K562 (cell line): ENCODE results near the gene HAGHL. TPM values are rescaled to one million over a fixed set of nuclear protein-coding genes. Genes with fewer than 3 reads are reported as not detected.

Source experiments
- ARID2 ChIP-seq: fragments of 450-650 bp; IDR thresholded peaks from 2 replicates; pipeline ENCODE4 v1.6.1; 2017; ENCODE audit warnings: antibody characterized with exemption, mild to moderate bottlenecking
- BRCA1 ChIP-seq, 2 experiments: fragments of 450-650 bp in 1 of 2; sonication (generic) in 1 of 2; formaldehyde crosslinking in 1 of 2; IDR thresholded peaks; 2 replicates each; pipeline versions ENCODE4 v1.5.0 to v1.6.1; 2017 to 2020; ENCODE audit warnings: mild to moderate bottlenecking in 1 of 2, missing genetic modification reagents in 1 of 2
- DACH1 ChIP-seq: fragments of 450-650 bp; IDR thresholded peaks from 2 replicates; pipeline ENCODE4 v1.6.1; 2018; ENCODE audit not compliant: partially characterized antibody
- DDX20 ChIP-seq: fragments of 450-650 bp; IDR thresholded peaks from 2 replicates; pipeline ENCODE4 v1.6.1; 2016; ENCODE audit warnings: missing genetic modification characterization, low read depth, mild to moderate bottlenecking, missing compliant biosample characterization, moderate library complexity
- FOS ChIP-seq: IDR thresholded peaks from 3 replicates; pipeline ENCODE4 v1.6.1; 2011; ENCODE audit not compliant: insufficient read length; ENCODE audit errors: extremely low read depth
- HMGN3 ChIP-seq: IDR thresholded peaks from 2 replicates; pipeline ENCODE4 v1.6.1; 2011; ENCODE audit warnings: borderline replicate concordance, low read depth, mild to moderate bottlenecking, mixed read lengths, low read length; ENCODE audit not compliant: insufficient read length; ENCODE audit errors: extremely low read depth
- ILF3 ChIP-seq: fragments of 450-650 bp; IDR thresholded peaks from 2 replicates; pipeline ENCODE4 v1.6.1; 2018; ENCODE audit warnings: antibody characterized with exemption, mild to moderate bottlenecking, moderate library complexity, borderline replicate concordance
- MAFG ChIP-seq: fragments of 450-650 bp; conservative IDR thresholded peaks from 2 replicates; pipeline ENCODE4 v1.6.1; 2016; ENCODE audit warnings: missing genetic modification characterization, missing compliant biosample characterization
- MECOM ChIP-seq: fragments of 250-450 bp; sonication (Bioruptor Pico); IDR thresholded peaks from 2 replicates; pipeline ENCODE4 v1.8.0; 2022; ENCODE audit warnings: inconsistent platforms
- NR3C1 ChIP-seq: sonication (generic); formaldehyde crosslinking; IDR thresholded peaks from 2 replicates; pipeline ENCODE4 v1.8.1; 2022; ENCODE audit warnings: missing genetic modification reagents
- PRPF4 ChIP-seq: fragments of 200-400 bp; formaldehyde crosslinking; IDR thresholded peaks from one replicate; pipeline ENCODE4 v1.6.1; 2017; ENCODE audit warnings: low read length, low read depth, mild to moderate bottlenecking; ENCODE audit not compliant: insufficient read depth, poor library complexity, severe bottlenecking
- SIN3B ChIP-seq: fragments of 450-650 bp; IDR thresholded peaks from 2 replicates; pipeline ENCODE4 v1.6.1; 2017; ENCODE audit warnings: low read depth, mild to moderate bottlenecking, moderate library complexity
- SP2 ChIP-seq: IDR thresholded peaks from 2 replicates; pipeline ENCODE4 v1.6.1; 2011; ENCODE audit warnings: mild to moderate bottlenecking, low read depth, low read length, moderate library complexity; ENCODE audit not compliant: poor library complexity, severe bottlenecking; ENCODE audit errors: extremely low read depth
- THRAP3 ChIP-seq: fragments of 450-650 bp; IDR thresholded peaks from 2 replicates; pipeline ENCODE4 v1.6.1; 2016; ENCODE audit warnings: mild to moderate bottlenecking, inconsistent platforms, borderline replicate concordance
- ZC3H8 ChIP-seq: fragments of 450-650 bp; IDR thresholded peaks from 2 replicates; pipeline ENCODE4 v1.6.1; 2017
- ZNF696 ChIP-seq: fragments of 250-450 bp; sonication (Bioruptor Pico); conservative IDR thresholded peaks from 2 replicates; pipeline ENCODE4 v1.4.0; 2020; ENCODE audit warnings: mild to moderate bottlenecking, moderate library complexity
- polyA plus RNA-seq, 8 experiments: library from polyadenylated mRNA; depleted of rRNA in 4 of 8; stranded (reverse) in 5 of 8; unstranded in 3 of 8; fragments of >200 nt; fragmentation: Nextera tagmentation in 2 of 8; fragmentation: Illumina TruSeq in 1 of 8; extraction: Ambion mirVana in 2 of 8; extraction: Trizol in 1 of 8; gene quantifications; 2 replicates each; pipeline versions ENCODE4 v1.2.1 to v1.2.3, GENCODE V29; 2011 to 2014; ENCODE audit warnings: inconsistent platforms in 1 of 8, missing spikeins in 1 of 8
- total RNA-seq, 7 experiments: library from RNA; depleted of rRNA in 6 of 7; stranded (reverse); fragments of >200 nt in 6 of 7; fragmentation: Illumina TruSeq in 2 of 7; extraction: Trizol in 2 of 7; gene quantifications; 2 replicates each; pipeline versions ENCODE4 v1.2.1 to v1.2.3, GENCODE V29; 2011 to 2021; ENCODE audit warnings: low replicate concordance in 1 of 7
- TF ChIP-seq, protein P1 (sequence below), 2 experiments: fragments of 150-350 bp in 1 of 2; IDR thresholded peaks; 2 replicates each; pipeline ENCODE4 v1.6.1; 2012 to 2016; ENCODE audit warnings: low read depth in 2 of 2, low read length in 2 of 2, mild to moderate bottlenecking in 1 of 2, moderate library complexity in 1 of 2
- TF ChIP-seq, protein P2 (sequence below), 2 experiments: IDR thresholded peaks; 2 replicates each; pipeline ENCODE4 v1.6.1; 2012; ENCODE audit warnings: improper control_type of control experiment in 2 of 2, low read depth in 2 of 2, low read length in 2 of 2, borderline replicate concordance in 1 of 2
- TF ChIP-seq, protein P3 (sequence below): fragments of 450-650 bp; IDR thresholded peaks from one replicate; pipeline ENCODE4 v1.6.1; 2018; ENCODE audit warnings: mild to moderate bottlenecking, moderate library complexity; ENCODE audit not compliant: partially characterized antibody
- TF ChIP-seq, protein P4 (sequence below): sonication (generic); formaldehyde crosslinking; IDR thresholded peaks from 2 replicates; pipeline ENCODE4 v1.9.0; 2022; ENCODE audit warnings: mild to moderate bottlenecking, missing genetic modification reagents

HAGHL gene
- total and polyA plus RNA-seq, 9 of the 15 experiments (the other 6 are each of a cell fraction or from before 2014, with no cell fraction given) = 0.31 to 83.4 (median 20.7) TPM

DNA sequence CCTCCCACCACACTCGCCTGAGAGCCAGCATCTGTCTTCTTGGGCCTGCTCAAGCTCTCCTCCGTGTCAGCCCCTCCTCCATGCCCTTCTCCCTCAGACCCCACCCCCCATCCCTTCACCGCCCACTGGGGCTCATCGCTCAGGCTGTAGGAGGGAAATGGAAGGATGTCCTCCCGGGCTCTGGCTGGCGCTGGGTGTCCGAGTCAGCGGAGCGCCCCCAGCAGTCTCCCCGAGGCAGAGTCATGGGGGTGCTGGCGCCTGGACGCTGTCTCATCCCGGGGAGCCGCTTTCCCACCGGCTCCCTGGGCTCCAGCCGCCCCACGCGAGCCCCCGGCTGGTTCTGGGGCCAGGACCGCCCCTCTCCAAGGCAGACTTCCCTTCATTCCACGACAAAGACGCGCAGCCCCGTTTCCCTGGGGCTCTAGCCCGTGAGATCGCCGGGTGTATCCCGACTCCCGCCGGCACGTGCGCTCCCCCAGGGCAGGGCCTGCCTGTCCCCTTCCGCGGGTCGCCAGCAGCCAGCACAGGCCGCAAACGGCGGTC, 6.4 kb upstream of the HAGHL start (continued):
- TF ChIP-seq, protein P1, sequence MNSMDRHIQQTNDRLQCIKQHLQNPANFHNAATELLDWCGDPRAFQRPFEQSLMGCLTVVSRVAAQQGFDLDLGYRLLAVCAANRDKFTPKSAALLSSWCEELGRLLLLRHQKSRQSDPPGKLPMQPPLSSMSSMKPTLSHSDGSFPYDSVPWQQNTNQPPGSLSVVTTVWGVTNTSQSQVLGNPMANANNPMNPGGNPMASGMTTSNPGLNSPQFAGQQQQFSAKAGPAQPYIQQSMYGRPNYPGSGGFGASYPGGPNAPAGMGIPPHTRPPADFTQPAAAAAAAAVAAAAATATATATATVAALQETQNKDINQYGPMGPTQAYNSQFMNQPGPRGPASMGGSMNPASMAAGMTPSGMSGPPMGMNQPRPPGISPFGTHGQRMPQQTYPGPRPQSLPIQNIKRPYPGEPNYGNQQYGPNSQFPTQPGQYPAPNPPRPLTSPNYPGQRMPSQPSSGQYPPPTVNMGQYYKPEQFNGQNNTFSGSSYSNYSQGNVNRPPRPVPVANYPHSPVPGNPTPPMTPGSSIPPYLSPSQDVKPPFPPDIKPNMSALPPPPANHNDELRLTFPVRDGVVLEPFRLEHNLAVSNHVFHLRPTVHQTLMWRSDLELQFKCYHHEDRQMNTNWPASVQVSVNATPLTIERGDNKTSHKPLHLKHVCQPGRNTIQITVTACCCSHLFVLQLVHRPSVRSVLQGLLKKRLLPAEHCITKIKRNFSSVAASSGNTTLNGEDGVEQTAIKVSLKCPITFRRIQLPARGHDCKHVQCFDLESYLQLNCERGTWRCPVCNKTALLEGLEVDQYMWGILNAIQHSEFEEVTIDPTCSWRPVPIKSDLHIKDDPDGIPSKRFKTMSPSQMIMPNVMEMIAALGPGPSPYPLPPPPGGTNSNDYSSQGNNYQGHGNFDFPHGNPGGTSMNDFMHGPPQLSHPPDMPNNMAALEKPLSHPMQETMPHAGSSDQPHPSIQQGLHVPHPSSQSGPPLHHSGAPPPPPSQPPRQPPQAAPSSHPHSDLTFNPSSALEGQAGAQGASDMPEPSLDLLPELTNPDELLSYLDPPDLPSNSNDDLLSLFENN (IDR thresholded peaks at IDR 0.05; ENCODE audit: low read depth in 2 of 2, low read length in 2 of 2) = no peak
- TF ChIP-seq MECOM (CRISPR knock-in tag) = no peak
- TF ChIP-seq THRAP3 = no peak
- no peak for TF ChIP-seq FOS
- no peak for TF ChIP-seq MAFG
- TF ChIP-seq HMGN3 = peak; percentile 20
- no peak for TF ChIP-seq ARID2
- no peak for TF ChIP-seq SIN3B
- TF ChIP-seq BRCA1 (IDR thresholded peaks at IDR 0.05) = no peak
- TF ChIP-seq BRCA1 (CRISPR knock-in tag; IDR thresholded peaks at IDR 0.05) = no peak
- TF ChIP-seq DACH1 = no peak
- TF ChIP-seq, protein P2, sequence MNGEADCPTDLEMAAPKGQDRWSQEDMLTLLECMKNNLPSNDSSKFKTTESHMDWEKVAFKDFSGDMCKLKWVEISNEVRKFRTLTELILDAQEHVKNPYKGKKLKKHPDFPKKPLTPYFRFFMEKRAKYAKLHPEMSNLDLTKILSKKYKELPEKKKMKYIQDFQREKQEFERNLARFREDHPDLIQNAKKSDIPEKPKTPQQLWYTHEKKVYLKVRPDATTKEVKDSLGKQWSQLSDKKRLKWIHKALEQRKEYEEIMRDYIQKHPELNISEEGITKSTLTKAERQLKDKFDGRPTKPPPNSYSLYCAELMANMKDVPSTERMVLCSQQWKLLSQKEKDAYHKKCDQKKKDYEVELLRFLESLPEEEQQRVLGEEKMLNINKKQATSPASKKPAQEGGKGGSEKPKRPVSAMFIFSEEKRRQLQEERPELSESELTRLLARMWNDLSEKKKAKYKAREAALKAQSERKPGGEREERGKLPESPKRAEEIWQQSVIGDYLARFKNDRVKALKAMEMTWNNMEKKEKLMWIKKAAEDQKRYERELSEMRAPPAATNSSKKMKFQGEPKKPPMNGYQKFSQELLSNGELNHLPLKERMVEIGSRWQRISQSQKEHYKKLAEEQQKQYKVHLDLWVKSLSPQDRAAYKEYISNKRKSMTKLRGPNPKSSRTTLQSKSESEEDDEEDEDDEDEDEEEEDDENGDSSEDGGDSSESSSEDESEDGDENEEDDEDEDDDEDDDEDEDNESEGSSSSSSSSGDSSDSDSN (IDR thresholded peaks at IDR 0.05; ENCODE audit: borderline replicate concordance in 1 of 2, low read depth in 2 of 2, low read length in 2 of 2) = 0 out of 4 replicates have a peak, but pooled peaks of 1 of the 2 experiments have one; percentile 20
- TF ChIP-seq ILF3 = no peak
- no peak for TF ChIP-seq DDX20 (tag)
- no peak for TF ChIP-seq ZNF696 (CRISPR knock-in tag)
- TF ChIP-seq, protein P3, sequence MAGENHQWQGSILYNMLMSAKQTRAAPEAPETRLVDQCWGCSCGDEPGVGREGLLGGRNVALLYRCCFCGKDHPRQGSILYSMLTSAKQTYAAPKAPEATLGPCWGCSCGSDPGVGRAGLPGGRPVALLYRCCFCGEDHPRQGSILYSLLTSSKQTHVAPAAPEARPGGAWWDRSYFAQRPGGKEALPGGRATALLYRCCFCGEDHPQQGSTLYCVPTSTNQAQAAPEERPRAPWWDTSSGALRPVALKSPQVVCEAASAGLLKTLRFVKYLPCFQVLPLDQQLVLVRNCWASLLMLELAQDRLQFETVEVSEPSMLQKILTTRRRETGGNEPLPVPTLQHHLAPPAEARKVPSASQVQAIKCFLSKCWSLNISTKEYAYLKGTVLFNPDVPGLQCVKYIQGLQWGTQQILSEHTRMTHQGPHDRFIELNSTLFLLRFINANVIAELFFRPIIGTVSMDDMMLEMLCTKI = no peak
- TF ChIP-seq, protein P4, sequence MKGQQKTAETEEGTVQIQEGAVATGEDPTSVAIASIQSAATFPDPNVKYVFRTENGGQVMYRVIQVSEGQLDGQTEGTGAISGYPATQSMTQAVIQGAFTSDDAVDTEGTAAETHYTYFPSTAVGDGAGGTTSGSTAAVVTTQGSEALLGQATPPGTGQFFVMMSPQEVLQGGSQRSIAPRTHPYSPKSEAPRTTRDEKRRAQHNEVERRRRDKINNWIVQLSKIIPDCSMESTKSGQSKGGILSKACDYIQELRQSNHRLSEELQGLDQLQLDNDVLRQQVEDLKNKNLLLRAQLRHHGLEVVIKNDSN (CRISPR knock-in tag) = peak; percentile 18; the same call in 1 of the 2 replicates
- TF ChIP-seq NR3C1 (CRISPR knock-in tag) = no peak; the same call in 1 of the 2 replicates
- TF ChIP-seq PRPF4 = peak; percentile 0
- no peak for TF ChIP-seq SP2
- no peak for TF ChIP-seq ZC3H8
